GM20431 (cell line): Measurements from ENCODE around the gene GMEB2.
"Not testable (repeated sequence)": the region's sequence is repeated elsewhere in the genome, so short reads cannot be mapped to it uniquely, and the experiment has no call there.

Experiments used
- in situ Hi-C: fragments of 300-500 bp; cut with MseI, MboI; formaldehyde crosslinking; loops from one replicate; pipeline ENCODE4 v1.15.0; 2020; ENCODE audit warnings: low sequenced_read_pairs; ENCODE audit not compliant: unreplicated experiment

The GMEB2 gene

DNA sequence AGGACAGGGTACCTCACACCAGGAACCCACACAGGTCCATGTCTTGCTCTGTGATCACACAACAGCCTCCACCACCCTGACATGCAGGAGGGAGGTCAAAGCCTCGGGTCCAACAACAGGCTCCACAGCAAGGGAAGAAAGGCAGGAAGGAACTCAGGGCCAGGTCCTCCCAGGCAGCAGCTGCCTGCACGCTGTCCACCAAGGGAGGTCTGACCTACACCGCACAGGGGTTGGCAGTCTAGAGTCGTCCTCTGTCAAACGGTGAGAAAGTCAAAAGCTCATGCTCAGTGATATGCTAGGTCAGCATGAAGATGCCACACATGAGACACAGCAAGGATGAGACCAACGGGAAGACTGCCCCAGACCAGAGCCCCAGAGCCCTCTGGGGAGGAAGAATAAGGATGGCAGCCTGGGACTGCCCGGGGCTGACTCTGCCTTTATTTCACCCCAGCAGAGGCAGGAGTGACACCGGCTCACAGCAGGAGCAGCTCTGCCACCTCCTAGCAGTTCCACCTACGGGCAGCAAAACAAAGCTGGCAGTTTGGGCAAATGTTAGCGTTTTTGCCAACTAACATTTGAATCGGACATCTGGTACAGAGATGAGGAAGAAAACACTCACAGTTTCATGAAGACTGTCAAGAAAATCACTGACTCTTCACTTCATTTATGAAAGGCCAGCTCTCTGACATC is 8.5 kb downstream of the GMEB2 start:
- in situ Hi-C loops, result no loop called here

DNA sequence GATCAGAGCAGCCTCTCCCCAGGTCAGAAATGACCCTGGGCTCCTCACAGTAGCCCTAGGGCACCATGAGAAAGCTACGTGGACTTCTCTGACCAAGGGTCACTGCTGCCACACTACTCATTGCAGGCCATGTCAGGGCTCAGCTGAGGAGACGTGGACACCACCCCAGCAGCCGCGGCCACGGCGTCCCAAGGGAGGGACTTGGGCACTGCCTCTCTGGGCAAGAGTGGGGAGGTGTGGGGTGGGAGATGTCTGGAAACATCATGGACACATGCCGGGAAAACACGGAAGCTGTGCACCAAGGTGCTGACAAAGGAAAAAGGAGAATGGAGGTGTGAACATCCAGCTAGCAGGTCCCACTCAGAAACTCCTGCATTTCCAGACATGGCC is 9.0 kb downstream of the GMEB2 start:
- in situ Hi-C loops, result no loop called here

DNA sequence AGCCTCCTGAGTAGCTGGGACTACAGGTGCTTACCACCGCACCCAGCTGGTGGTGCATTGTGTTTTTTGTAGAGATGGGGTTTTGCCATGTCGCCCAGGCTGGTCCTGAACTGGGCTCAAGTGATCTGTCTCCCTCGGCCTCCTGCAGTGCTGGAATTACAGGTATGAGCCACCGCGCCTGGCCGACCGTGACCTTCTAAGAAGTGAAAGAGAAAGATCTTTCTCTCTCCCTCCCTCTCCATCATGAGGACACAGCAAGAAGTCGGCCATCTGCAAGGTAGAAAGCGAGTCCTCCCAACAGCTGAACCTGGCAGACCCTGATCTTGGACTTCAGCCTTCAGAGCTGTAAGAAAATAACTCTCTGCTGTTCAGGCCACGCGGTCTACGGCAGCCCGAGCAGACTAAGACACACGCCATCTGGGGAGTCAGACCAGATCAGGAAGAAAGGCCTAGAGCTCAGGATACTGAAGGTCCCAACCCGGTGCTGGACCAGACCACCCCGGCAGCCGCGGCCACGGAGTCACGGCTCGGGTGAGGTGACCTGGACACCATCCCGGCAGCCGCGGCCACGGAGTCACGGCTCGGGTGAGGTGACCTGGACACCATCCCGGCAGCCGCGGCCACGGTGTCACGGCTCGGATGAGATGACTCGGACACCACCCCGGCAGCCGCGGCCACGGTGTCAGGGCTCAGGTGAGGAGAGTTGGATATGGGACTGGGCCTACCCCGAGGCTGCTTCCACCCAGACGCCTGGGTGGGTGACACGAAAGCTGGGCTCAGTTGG is 9.6 kb downstream of the GMEB2 start:
- in situ Hi-C loops, result no loop called here

DNA sequence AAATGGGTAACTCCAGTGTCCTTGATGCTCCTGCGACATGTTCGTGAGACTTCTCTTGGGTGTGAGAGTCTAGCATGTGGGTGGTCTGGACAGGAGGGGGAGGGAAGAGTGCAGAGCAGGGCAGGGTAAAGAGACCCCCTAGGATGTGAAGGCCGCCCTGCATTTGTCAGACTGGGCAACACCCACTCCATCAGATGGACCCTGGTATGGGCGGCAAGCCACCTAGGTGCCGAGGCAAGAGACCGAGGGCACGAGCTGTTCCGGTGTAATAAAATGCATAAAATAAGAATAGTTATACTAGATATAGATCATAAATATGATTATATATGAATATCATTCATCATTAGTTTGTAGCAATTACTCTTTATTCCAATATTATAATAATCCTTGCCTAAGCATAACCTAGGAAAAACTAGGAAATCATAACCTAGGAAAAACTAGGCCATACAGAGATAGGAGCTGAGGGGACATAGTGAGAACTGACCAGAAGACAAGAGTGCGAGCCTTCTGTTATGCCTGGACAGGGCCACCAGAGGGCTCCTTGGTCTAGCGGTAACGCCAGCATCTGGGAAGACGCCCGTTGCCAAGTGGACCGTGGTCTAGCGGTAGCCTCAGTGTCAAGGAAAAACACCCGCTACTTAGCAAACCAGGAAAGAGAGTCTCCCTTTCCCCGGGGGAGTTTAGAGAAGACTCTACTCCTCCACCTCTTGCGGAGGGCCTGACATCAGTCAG is 12.9 kb downstream of the GMEB2 start:
- in situ Hi-C loops, result not testable (repeated sequence)

DNA sequence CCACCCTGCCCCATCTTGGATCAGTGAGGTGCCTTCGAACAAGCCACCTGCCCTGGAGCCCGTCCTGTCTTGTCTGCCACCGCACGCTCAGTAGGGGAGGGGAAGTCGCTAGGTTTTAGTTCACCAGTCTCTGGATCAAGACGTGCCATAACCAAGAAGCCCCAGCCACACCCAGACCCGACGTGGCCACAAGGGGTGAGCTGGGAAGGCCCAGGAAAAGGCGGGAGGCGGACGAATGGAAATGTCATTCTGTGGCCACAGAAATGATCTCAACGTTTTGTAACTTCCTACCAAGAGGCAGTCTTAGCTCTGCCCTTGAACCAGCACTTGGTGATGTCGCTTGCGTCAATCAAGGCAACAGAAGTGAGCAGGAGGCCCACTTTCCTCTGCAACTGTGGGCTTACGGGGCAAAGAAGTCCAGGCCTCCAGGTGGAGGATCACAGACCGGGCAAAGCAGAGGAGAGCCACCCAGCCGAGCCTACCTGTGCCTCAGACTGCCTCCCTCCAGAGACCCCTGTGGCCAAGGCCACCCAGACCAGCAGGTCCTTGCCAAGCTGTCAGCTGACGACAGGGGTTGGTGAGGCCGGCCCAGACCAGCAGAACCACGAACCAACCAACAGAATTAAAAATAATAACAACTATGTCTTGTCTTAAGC is 14.5 kb downstream of the GMEB2 start:
- in situ Hi-C loops, result no loop called here

DNA sequence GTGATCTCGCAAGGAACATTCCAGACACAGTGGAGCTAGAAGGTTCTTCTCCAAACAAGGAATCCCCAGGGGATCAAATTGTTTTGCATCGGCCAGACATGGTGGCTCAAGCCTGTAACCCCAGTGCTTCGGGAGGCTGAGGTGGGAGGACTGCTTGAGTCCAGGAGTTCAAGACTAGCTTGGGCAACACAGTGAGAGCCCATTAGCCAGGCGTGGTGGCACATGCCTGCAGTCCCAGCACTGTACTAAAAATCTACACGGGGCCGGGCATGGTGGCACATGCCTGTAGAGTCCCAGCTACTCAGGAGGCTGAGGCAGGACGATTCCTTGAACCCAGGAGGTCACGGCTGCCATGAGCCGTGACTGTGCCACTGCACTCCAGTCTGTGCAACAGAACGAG is 15.3 kb downstream of the GMEB2 start:
- in situ Hi-C loops, result no loop called here

DNA sequence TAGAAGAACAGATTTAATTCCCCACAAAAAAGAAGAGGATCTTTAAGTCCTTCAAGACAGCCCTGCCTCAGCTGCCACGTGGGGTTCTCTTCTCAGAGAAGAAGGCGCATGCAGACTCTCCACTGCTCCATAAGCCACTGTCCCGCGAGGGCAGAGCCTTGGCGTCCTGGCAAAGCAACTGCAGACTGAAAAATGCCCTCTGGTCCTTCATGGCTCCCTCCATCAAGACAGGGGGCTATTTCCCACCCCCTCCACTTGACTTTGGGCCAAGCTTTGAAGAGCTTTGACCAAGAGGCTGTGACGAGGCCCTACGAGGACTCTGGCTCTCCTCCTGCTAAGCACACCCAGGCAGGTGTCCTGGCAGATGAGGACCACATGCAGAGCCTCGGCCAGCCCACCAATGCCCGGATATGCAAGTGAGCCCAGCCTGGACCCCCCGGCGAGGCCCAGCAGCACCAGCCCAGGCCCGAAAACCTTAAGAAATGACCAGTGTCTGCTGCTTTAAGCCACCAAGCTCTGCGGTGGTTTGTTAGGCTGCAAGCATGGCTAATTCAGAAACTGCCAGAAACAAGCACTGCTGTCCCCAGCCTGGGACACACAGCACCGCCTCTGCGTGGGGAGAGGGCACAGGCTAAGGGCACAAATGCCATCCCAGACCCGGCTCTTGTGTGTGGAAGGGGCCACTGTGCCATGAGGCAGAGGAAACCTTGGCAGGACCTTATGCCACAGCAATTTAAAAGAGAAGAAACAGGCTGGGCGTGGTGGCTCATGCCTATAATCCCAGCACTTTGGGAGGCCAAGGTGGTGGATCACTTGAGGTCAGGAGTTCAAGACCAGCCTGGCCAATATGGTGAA is 16.1 kb downstream of the GMEB2 start:
- in situ Hi-C loops, result no loop called here

DNA sequence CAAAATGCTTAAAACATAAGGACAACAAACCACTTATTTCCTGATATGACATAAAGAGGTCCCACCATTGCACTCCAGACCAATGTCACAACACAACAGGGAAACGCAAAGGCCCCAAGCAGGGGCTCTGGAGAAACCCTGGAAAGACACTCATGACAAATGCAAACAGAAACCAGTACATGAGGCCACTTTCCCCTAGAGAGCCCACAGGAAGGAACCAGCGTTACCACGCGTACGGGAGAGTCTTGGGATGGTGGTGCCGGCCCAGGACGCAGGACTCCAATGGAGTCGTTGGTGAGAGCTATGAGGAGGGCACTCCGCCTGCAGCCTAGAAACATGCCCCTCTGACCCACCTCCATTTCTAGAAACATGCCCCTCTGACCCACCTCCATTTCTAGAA is 20.2 kb downstream of the GMEB2 start:
- in situ Hi-C loops, result no loop called here

DNA sequence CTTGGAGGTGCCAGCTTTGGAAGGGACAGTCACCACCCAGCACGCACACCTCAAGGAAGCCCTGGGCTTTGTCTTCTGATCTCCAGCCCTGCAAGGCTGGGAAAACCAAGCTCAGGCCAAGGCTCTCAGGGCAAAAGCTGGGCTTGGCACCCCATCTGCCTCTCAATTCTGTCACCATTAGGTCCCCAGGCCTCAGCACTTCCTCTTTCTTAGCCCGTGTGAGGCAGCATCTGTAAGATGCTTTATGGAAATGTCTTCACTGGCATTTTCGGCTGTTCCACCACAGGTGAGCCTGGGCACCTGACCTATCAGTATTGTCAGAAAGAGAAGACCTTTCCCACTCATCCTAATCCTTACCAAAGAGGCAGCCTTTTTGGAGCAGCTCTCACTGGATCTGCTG is 24.6 kb downstream of the GMEB2 start:
- in situ Hi-C loops, result no loop called here

DNA sequence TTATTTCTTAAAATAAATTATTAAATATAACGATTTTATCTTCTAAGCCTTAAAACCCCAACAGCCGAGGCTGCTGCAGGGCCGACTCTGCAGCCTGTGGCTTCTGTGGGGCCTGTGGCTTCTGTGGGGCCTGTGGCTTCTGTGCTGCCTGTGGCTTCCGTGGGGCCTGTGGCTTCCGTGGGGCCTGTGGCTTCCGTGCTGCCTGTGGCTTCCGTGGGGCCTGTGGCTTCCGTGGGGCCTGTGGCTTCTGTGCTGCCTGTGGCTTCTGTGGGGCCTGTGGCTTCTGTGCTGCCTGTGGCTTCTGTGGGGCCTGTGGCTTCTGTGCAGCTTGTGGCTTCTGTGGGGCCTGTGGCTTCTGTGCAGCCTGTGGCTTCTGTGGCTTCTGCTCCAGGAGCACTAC is 25.2 kb downstream of the GMEB2 start:
- in situ Hi-C loops, result not testable (repeated sequence)

DNA sequence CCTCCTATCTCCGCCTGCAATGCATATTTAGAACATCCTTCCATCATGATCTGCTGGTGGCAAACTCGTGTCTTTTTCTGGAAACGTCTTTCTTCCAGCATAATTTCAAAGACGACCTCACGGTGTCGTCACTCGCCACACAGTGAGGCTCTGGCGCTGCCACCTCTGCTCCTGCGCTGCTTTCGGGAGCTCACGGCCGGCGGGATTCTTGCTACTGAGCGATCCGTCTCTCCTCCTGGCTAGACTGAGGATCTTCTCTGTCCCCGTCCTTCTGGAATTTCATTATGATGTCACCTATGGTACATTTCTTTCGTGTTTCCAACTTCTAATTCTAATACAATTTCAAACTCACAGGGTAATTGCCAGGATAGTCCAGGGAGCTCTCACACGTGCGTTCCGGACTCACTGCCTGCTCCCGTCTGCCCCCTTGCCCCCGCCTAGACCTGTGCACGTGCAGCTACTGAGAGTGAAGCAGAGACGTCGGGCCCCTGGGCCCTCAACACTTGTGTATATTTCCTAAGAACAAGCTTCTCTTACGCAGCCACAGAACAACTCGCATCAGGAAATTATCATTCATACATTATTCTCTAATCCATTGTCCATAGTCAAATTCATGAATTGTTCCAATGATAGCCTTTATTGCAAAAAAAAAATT is 27.4 kb downstream of the GMEB2 start:
- in situ Hi-C loops, result no loop called here

DNA sequence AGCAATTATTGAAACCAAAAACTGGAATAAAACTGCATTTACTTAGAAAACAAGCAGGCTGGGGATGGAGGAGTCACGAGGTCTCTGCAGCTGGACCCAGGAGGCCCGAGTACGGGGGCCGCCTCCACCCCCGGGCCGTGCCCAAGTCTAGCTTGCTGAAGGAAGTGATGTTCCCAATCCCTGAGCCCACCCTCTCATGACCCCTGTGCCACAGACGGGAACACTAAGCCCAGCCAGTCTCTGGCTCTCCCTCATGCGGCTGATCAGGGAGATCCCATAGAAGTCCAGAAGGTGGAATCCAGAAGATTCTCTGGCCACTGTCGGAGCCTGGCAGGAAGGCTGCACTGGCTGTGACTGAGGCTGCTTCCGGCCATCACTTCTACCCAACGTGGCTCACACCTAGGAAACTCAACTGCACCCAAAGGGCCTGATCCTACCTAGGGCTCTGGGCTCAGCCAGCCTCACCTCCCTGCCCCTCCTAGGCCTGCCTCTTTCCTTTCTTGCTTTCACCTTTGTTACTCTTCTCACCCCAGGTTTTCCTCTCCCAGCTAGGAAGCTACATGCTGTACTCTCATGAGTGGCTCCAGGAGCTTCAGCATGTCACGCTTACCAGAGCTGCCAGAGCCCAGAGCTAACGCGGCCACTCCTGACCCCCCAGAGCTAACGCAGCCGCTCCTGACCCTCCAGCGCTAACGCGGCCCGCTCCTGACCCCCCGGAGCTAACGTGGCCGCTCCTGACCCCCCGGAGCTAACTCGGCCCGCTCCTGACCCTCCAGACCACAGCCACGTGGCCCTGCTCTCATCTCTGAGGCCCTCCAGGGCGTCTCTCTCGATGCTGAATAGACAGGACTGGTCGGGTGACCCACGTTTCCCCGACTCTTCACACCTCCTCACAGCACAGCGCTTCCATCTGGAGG is 28.2 kb downstream of the GMEB2 start:
- in situ Hi-C loops, result no loop called here

DNA sequence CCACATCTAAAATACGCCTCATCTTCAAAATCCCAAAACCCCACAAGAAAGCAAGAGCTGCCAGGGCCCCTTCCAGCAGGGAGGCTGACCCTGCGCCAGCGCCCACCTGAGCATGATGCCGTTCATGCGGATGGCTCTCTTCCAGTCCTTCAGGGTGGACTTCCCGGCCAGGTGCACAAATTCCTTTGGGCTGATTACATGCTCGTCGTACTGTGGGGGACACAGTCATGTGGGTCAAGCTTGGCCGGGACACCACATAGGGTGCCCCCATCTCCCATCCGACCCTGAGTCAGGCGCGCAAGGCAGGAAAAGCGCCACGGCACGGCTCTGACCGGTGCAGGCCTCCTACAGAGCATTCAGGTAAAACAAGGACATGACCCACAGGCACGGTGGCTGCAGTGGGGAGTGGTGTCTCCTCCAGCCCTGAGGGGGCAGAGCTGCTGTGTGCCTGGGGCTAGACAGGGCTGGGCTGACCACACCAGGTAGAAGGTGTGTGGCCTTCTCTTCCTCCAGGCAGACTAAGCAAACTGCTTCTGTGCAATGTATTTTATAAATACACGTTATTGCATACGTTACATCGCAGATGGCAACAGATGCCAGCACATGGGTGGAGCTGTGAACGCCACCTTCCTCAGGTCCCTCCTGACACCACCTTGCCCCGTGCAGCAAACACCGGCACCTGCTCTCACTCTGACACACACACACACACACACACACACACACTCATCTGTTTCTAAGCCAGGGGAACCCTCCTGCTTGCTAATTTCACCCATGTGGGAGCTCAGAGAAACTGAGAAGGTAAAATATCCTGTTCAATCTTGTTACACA is 29.0 kb downstream of the GMEB2 start:
- in situ Hi-C loops, result no loop called here

DNA sequence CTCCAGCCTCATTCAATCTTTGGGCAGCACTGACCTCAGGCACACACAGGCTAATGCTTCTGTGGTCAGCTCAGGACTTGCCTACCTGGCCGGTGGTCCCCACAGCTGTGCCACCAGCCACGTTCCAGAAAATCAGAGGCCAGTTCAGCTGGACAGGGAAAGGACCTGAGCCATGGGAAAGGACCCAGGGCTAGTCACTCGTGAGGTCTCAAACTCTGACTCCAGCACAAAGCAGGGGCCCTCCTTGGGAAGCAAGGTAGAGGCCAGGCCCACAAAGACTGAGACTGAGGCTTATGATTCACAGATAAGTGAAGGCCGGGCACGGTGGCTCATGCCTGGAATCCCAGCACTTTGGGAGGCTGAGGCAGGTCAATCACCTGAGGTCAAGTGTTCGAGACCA is 30.5 kb downstream of the GMEB2 start:
- in situ Hi-C loops, result no loop called here

DNA sequence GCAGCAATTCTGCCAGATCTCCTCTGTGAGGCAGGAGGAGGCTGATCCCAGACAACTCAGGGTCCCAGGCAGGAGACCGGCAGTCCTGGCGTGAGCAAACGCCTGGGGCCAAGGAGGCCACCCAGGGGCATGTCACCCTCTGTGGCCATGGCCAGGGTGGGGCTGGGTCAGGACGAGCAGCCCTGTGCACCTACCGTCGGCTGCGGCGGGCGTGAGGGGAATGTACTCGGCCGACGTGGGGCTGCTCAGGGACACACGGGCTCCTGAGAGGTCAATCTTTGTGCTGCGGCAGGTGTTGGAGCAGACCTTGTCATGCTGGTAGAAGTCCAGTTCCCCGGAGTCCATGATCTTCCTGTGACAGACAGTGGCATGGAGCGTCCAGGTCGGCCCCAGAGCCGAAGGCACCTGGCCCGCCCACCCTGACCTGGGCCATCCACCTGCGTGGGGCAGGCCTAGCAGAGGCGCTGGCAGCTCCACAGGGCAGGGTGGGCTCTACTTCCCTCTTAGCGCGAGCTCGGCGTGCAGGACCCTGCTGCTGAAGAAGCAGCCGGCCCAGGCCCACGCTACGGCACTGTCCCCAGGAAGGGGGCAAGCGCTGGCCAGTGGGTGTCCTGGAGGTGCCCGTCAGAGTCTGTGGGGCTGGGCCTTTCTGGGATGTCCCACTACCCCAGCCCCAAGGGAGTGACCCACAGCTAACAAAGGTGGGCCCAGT is 31.3 kb downstream of the GMEB2 start:
- in situ Hi-C loops, result no loop called here

DNA sequence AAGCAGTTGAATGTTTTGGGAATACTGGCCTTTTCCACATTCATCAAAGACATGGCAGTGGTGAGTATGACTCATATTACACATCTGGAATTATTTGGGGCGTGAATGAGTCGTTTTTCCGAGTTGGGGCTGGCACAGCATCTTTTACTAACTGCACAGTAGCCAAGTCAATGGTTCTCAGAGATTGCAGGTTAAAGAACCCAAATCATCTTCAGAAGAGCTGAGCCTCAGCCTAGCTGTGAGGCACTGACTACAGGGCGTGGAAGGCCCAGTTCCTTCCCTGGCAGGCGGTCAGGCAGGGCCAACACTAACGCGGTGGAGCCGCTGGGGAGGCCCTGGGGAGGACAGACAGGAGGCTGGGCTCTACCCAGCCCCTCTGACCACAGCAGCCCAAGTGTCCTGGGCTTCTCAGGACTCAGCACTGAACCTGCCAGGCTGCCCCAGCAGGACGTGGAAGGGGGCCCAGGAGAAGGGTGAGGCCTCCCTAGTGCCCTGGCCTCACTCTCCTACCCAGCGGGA is 32.8 kb downstream of the GMEB2 start:
- in situ Hi-C loops, result no loop called here

DNA sequence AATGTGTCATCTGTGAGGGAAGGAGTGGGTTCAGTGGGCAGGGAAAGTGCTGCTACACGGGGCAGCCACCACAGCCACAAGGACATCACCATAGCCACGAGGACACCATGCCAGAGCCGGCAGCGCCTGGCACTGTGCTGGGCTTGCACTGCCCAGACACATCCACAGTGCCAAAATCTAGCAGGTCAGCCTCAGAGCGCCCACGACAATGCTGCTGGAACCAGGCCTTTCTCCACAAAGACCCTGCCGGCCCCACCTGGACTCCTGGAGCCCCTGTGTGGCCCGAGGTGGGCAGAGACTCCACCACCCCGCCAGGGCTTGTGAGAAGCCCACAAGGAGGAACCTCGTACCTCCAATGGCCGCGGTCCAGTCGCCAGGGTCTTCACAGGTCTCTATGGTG is 34.2 kb downstream of the GMEB2 start:
- in situ Hi-C loops, result no loop called here
